Measurements from ENCODE around the gene ASL.
"Not testable (repeated sequence)": the region's sequence is repeated elsewhere in the genome, so short reads cannot be mapped to it uniquely, and the experiment has no call there.

Gene ASL

DNA sequence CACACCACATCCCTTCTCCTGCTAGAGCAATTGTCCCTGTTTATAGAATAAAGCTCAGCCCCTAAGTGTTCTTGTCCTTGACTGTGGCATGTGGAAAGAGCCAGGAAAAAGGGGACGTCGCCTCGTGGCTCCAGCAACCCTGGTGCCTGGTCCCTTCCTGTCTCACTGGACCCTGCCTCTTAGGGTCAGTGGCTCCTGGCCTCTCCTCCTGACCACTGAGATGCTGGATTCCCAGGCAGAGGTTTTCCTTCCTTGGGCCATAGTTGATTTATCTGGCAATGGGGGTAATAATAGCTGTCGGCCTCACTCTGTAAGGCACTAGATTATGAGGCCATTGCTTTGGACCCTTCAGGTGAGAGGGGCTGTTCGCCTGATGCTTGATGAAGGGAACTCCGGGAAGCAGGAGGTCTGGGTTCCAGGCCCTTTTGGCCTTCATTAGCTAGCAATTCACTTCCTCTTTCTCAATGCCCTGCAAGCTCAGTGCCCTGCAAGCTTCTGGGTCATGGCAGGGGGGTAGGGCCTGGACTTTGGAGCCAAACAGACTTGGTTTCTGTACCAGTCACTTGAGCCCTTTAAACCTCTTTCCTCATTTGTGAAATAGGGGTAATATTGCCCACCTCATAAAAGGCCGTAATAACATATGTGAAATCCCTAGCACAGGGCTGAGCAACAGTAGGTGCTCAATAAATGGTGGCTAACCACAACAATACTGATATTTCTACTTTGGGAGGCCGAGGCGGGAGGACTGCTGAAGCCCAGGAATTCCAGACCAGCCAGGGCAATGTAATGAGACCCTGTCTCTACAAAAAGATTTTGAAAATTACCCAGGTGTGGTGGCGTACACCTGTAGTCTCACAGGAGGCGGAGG lies 1.1 kb downstream of the ASL start:
- DNase-seq (ENCODE audit: low read depth in 3 of 3) = no peak

GRCh38 chr7:66078067-66078466 lies 2.4 kb downstream of the ASL start:
- no peak for DNase-seq (ENCODE audit: low read depth in 3 of 3)

DNA sequence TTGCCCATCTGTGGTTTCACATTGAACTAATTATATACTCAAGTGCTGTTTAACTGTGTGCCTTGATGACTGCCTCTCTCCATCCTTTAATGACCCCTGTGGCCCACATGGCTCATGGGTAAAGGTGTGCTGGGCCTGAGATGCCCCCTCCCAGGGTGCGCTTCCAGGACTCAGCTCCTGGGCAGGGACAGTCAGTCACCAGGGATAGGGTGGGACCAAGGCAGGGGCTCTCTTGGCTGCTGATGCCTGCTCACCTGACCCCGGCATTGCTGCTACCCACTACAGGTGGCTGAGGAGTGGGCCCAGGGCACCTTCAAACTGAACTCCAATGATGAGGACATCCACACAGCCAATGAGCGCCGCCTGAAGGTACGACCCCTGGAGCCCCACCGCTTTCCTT lies 6.5 kb downstream of the ASL start:
- DNase-seq (ENCODE audit: low read depth in 3 of 3) = no peak

DNA sequence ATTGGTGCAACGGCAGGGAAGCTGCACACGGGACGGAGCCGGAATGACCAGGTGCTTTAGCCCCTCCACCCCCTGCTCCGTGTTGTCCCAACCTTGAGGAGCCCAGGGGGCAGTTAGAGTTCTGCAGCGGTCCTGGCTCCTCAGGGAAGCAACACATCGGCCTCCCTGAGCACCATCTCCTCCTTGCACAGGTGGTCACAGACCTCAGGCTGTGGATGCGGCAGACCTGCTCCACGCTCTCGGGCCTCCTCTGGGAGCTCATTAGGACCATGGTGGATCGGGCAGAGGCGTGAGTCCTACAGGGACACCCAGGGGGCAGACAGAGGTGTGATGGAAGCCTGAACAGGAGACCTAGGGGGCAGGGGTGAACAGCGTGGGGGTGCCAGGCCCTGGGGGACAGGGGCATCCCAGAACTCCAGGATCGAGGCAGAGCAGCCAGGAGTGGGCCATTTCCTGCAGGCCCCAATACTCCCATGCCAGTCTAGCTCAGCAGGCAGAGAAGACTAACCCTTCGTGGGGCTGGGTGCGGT lies 7.3 kb downstream of the ASL start:
- DNase-seq (ENCODE audit: low read depth in 3 of 3) = no peak

DNA sequence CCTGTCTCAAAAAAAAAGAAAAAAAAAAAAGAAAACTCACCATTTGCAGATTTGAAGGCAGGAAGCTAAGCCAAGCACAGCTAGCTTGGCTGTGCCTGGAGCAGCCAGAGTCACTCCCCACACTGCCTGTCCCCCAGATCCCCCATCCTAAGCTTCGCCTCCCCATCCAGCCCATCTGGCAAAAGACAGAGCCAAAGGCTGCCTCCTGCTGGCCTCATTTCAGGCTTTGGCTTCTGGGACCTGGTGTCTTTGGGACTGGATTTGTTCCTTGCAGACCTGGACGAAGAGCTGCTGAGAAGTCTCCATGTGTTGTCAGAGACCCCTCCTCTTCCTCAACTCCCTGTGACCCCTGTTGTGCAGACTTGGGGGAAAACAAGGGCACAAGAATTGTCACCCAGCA lies 8.1 kb downstream of the ASL start:
- DNase-seq (ENCODE audit: low read depth in 3 of 3) = no peak

DNA sequence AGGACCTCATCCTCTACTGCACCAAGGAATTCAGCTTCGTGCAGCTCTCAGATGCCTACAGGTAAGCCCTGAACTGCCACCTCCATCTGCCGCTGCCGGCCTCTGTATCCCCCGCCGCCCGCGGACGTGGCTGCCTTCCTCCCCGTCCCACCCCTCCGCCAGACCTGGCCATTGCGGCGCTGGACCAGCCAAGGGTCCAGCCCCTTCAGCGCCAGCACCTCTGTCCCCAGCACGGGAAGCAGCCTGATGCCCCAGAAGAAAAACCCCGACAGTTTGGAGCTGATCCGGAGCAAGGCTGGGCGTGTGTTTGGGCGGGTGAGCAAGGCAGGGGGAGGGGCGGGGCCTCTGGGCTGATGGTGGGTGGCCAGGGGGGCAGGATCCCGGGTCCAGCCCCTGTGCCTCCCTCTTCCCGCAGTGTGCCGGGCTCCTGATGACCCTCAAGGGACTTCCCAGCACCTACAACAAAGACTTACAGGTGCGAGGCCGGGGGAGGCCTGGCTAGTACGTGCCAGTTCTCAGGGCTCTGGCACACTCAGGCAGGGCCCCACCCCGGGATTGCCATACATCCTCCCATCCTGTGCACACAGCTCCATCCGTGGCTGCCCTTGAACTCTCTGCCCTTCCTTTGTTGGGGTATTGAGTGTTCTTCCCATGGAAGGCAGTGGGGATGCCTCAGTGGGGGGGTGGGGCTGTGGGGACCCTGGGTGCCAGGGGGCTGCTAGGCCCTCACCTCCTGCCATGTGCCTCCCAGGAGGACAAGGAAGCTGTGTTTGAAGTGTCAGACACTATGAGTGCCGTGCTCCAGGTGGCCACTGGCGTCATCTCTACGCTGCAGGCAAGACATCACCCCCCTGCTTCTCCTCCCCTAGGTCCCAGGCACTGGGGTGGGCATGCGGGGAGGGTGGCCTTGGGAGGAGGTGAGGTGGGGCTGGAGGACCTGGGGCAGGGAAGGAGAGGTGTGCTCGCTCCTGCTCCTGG lies 13.5 kb downstream of the ASL start:
- no peak for DNase-seq (ENCODE audit: low read depth in 3 of 3)

DNA sequence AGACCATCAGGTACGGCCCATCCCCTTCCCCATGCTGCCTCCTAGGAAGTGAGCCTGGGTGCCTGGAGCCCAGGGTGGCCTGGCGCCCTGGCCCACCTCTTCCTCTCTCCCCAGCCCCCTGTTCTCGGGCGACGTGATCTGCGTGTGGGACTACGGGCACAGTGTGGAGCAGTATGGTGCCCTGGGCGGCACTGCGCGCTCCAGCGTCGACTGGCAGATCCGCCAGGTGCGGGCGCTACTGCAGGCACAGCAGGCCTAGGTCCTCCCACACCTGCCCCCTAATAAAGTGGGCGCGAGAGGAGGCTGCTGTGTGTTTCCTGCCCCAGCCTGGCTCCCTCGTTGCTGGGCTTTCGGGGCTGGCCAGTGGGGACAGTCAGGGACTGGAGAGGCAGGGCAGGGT lies 17.0 kb downstream of the ASL start:
- DNase-seq (ENCODE audit: low read depth in 3 of 3) = no peak

- DNase-seq (ENCODE audit: low read depth in 3 of 3) = no peak
Observed at GRCh38 chr7:66095010-66095409, 19.4 kb downstream of the ASL start.

- no peak for DNase-seq (ENCODE audit: low read depth in 3 of 3)
Observed at GRCh38 chr7:66099232-66099550, 23.6 kb downstream of the ASL start.

DNA sequence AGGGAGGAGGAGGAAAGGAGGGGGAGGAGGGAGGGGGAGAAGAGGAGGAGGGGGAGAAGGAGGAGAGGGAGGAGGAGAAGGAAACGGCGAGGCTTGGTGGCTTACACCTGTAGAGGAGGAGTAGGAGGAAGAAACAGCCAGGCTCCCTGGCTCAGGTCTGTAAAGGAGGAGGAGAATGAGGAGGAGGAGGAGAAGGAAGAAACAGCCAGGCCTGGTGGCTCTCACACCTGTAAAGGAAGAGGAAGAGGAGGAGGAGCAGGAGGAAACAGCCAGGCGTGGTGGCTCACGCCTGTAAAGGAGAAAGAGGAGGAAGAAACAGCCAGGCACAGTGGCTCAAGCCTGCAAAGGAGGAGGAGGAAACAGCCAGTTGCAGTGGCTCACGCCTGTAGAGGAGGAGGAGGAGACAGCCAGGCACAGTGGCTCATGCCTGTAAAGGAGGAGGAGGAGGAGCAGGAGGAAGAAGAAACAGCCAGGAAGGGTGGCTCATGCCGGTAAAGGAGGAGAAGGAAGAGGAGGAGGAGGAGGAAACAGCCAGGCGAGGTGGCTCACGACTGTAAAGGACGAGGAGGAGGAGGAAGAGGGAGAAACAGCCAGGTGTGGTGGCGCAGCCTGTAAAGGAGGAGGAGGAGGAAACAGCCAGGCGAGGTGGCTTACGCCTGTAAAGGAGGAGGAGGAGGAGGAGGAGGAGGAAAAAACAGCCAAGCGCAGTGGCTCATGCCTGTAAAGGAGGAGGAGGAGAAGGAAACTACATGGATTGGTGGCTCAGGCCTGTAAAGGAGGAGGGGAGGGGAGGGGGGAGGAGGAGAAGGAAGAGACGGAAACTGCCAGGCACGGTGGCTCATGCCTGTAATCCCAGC lies 24.2 kb downstream of the ASL start:
- DNase-seq (ENCODE audit: low read depth in 3 of 3) = peak in 1 of 3 experiments; percentile 18

GRCh38 chr7:66100408-66101050 lies 24.9 kb downstream of the ASL start:
- no peak for DNase-seq (ENCODE audit: low read depth in 3 of 3)

- not testable (repeated sequence) for DNase-seq (ENCODE audit: low read depth in 3 of 3)
Observed at GRCh38 chr7:66102168-66102567, 26.5 kb downstream of the ASL start.

GRCh38 chr7:66103994-66104393 lies 28.4 kb downstream of the ASL start:
- DNase-seq (ENCODE audit: low read depth in 3 of 3) = not testable (repeated sequence)

- no peak for DNase-seq (ENCODE audit: low read depth in 3 of 3)
Observed at GRCh38 chr7:66105263-66105748, 29.7 kb downstream of the ASL start.

DNA sequence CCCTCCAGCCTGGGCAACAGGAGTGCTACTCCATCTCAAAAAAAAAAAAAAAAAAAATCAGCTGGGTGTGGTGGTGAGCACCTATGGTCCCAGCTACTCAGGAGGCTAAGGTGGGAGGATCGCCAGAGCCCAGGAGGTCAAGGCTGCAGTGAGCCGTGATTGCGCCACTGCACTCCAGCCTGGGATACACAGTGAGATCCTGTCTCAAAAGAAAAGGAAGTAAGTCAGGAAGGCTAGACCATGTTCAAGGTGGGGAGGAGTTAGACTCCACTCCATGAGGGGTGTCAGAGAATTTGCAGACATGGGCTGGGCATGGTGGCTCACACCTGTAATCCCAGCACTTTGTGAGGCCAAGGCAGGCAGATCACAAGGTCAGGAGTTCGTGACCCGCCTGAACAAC lies 32.8 kb downstream of the ASL start:
- DNase-seq (ENCODE audit: low read depth in 3 of 3) = not testable (repeated sequence)

- no peak for DNase-seq (ENCODE audit: low read depth in 3 of 3)
Observed at GRCh38 chr7:66110856-66111255, 35.2 kb downstream of the ASL start.

DNA sequence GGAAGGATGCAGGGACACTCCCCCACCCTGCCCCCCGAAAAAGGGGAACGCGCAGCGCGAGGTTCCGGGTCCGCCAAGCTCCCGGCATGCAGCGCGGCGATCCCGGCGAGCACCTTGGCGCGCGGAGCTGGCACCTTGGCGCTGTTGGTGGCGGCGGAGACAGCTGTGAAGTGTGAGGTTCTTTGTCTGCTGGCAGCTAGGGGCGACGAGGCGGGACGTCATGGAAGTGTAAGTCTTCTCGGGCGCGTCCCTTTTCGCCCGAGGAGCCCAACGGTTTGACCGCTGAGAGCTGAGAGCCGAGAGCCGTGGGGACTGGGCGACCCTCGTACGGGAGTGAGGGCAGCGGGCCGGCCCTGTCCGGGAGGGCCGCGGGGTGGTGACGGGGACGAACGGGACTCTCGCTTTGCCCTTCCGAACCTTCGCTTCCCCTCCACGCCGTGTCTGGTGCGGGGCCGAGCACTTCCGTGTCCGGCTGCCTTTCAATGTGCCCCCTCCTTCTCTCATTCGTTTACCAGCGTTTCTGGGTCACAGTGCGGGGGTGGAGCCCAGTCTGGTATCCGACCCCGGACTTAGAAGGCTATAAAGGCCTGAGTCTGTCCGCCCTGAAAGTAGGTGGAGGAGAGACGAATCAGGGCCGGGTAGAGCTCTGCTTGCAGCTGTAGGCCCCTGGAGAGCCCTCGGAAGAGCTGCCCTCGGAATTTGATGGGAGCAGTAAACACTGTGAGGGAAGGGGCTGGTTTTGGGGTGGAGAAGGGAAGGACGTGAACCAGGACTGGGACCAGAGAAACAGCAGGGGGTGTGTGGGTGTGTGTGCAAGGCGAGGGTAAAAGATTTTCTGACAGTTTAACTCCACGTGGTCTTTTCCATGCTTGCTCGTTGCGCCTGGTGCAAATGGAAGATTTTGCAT lies 39.4 kb downstream of the ASL start, which contains the start of gene CRCP:
Gene CRCP, plus strand, starts transcription at position 105 of the 907 bp plus-strand sequence. Its CDS starts 116 bp downstream, at position 221.
- DNase-seq (ENCODE audit: low read depth in 3 of 3) = peak; percentile 69 to 84 (median 73)

GRCh38 chr7:66116680-66117420 lies 41.2 kb downstream of the ASL start:
- DNase-seq (ENCODE audit: low read depth in 3 of 3) = not testable (repeated sequence)

- DNase-seq (ENCODE audit: low read depth in 3 of 3) = no peak
Observed at GRCh38 chr7:66118603-66119002, 43.0 kb downstream of the ASL start.

Measured in stimulated activated CD4-positive, alpha-beta T cell treated with anti-CD3 and anti-CD28 coated beads, TNF-alpha, amount 100 ng/mL, for 24 hours (primary cell).